ENCODE measurements around the gene DMPK. TPM values are rescaled to one million over a fixed set of nuclear protein-coding genes. Genes with fewer than 3 reads are reported as not detected.
A peak's percentile ranks its signal among the peaks of the same experiment; 100 is the strongest.

DMPK gene
- total RNA-seq, result 163 TPM

- no peak for DNase-seq (ENCODE audit: low spot score)
These were observed at the start of gene DMPK for GRCh38 chr19:45782162-45782691. Gene DMPK, minus strand, starts transcription at chr19:45782490. Its CDS starts 138 bp downstream, at chr19:45782352.

- DNase-seq (ENCODE audit: low spot score), result no peak
These were observed 46.7 kb upstream of the DMPK start for GRCh38 chr19:45828945-45829344.

GRCh38 chr19:45828523-45828922 lies 46.2 kb upstream of the DMPK start:
- DNase-seq (ENCODE audit: low spot score), result no peak

- DNase-seq (ENCODE audit: low spot score), result no peak
These were observed 45.3 kb upstream of the DMPK start for GRCh38 chr19:45827459-45828093.

- no peak for DNase-seq (ENCODE audit: low spot score)
These were observed 44.6 kb upstream of the DMPK start for GRCh38 chr19:45826934-45827333.

GRCh38 chr19:45825917-45826893 lies 43.9 kb upstream of the DMPK start:
- no peak for DNase-seq (ENCODE audit: low spot score)

GRCh38 chr19:45825263-45825605 lies 42.9 kb upstream of the DMPK start:
- no peak for DNase-seq (ENCODE audit: low spot score)

GRCh38 chr19:45824531-45825262 lies 42.4 kb upstream of the DMPK start:
- no peak for DNase-seq (ENCODE audit: low spot score)

GRCh38 chr19:45824041-45824471 lies 41.8 kb upstream of the DMPK start:
- peak; percentile 37 for DNase-seq (ENCODE audit: low spot score)

- DNase-seq (ENCODE audit: low spot score), result no peak
These were observed 40.9 kb upstream of the DMPK start for GRCh38 chr19:45823182-45823581.

GRCh38 chr19:45822716-45823115 lies 40.4 kb upstream of the DMPK start:
- DNase-seq (ENCODE audit: low spot score), result no peak

- no peak for DNase-seq (ENCODE audit: low spot score)
These were observed 39.3 kb upstream of the DMPK start for GRCh38 chr19:45821570-45821969.

GRCh38 chr19:45821103-45821521 lies 38.8 kb upstream of the DMPK start:
- no peak for DNase-seq (ENCODE audit: low spot score)

- DNase-seq (ENCODE audit: low spot score), result no peak
These were observed 38.3 kb upstream of the DMPK start for GRCh38 chr19:45820413-45821102.

- DNase-seq (ENCODE audit: low spot score), result no peak
These were observed 37.5 kb upstream of the DMPK start for GRCh38 chr19:45819769-45820168.

GRCh38 chr19:45817725-45818301 lies 35.5 kb upstream of the DMPK start:
- no peak for DNase-seq (ENCODE audit: low spot score)

GRCh38 chr19:45817010-45817724 lies 34.9 kb upstream of the DMPK start:
- DNase-seq (ENCODE audit: low spot score), result peak; percentile 94

- DNase-seq (ENCODE audit: low spot score), result no peak
These were observed 34.1 kb upstream of the DMPK start for GRCh38 chr19:45816236-45817009.

GRCh38 chr19:45815481-45816216 lies 33.4 kb upstream of the DMPK start:
- no peak for DNase-seq (ENCODE audit: low spot score)

Data from mucosa of gallbladder (tissue), 1 donor.